Neural progenitor cell (in vitro differentiated cells): Measurements from ENCODE around the gene TUBGCP4.

Source experiments
- EZH2phosphoT487 ChIP-seq: fragments of 200-600 bp; sonication (generic); IDR thresholded peaks from 2 replicates; pipeline ENCODE4 v1.6.1; 2017; ENCODE audit warnings: antibody characterized with exemption
- TF ChIP-seq, protein P1 (sequence below): fragments of 200-600 bp; sonication (generic); IDR thresholded peaks from 2 replicates; pipeline ENCODE4 v1.5.1; 2017; ENCODE audit warnings: antibody characterized with exemption, mild to moderate bottlenecking

DNA sequence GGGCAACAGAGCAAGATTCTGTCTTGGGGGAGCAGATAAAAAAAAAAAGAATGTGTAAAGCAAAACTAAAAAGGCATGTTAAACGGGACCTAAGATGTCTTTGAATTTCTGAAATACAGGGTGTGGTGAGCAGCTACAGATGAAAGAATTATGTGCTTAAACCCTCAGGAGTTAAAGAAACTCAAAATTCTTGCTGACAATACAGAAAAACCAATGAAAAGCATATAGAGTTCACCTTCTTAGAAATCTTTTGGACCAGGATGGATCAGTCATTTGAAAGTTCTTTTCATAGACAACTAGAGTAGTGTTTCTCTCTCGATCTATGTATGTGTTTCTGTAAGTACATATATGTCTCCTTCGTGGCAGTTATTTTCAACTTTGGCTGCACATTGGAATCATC, 31.4 kb downstream of the TUBGCP4 start:
- TF ChIP-seq, protein P1, sequence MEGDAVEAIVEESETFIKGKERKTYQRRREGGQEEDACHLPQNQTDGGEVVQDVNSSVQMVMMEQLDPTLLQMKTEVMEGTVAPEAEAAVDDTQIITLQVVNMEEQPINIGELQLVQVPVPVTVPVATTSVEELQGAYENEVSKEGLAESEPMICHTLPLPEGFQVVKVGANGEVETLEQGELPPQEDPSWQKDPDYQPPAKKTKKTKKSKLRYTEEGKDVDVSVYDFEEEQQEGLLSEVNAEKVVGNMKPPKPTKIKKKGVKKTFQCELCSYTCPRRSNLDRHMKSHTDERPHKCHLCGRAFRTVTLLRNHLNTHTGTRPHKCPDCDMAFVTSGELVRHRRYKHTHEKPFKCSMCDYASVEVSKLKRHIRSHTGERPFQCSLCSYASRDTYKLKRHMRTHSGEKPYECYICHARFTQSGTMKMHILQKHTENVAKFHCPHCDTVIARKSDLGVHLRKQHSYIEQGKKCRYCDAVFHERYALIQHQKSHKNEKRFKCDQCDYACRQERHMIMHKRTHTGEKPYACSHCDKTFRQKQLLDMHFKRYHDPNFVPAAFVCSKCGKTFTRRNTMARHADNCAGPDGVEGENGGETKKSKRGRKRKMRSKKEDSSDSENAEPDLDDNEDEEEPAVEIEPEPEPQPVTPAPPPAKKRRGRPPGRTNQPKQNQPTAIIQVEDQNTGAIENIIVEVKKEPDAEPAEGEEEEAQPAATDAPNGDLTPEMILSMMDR: no peak
- no peak for TF ChIP-seq EZH2phosphoT487
